Loucy (cell line): ENCODE measurements around the gene CUBN.
A peak's percentile ranks its signal among the peaks of the same experiment; 100 is the strongest.

Experiments used
- H2AFZ ChIP-seq: fragments of 200-600 bp; sonication (generic); 2 replicates; pipeline ENCODE4 v1.6.0; 2016; ENCODE audit warnings: antibody characterized with exemption, mild to moderate bottlenecking, low read length, moderate library complexity
- H3F3A ChIP-seq: fragments of 200-600 bp; 2 replicates; pipeline ENCODE4 v1.6.0; 2016; ENCODE audit warnings: antibody characterized with exemption, low read depth, mild to moderate bottlenecking
- H3K27me3 ChIP-seq: fragments of 200-600 bp; sonication (generic); 2 replicates; pipeline ENCODE4 v1.6.1; 2014; ENCODE audit warnings: low read length, mild to moderate bottlenecking; ENCODE audit not compliant: insufficient read depth, poor library complexity, severe bottlenecking
- H3K36me3 ChIP-seq: fragments of 200-600 bp; sonication (generic); 2 replicates; pipeline ENCODE4 v1.6.1; 2016; ENCODE audit warnings: low read length; ENCODE audit not compliant: insufficient read depth
- H3K4me1 ChIP-seq: fragments of 200-600 bp; sonication (generic); 2 replicates; pipeline ENCODE4 v1.5.1; 2014; ENCODE audit warnings: low read length, mild to moderate bottlenecking; ENCODE audit not compliant: insufficient read depth, poor library complexity, severe bottlenecking
- H3K4me2 ChIP-seq: fragments of 200-600 bp; sonication (generic); 2 replicates; pipeline ENCODE4 v1.6.0; 2014; ENCODE audit warnings: antibody characterized with exemption, low read length, low read depth, mild to moderate bottlenecking; ENCODE audit not compliant: poor library complexity, severe bottlenecking
- H3K4me3 ChIP-seq: fragments of 200-600 bp; sonication (generic); 2 replicates; pipeline ENCODE4 v1.5.1; 2014; ENCODE audit warnings: low read length, mild to moderate bottlenecking, mixed read lengths; ENCODE audit not compliant: poor library complexity, severe bottlenecking
- H3K79me2 ChIP-seq: fragments of 200-600 bp; sonication (generic); 2 replicates; pipeline ENCODE4 v1.6.1; 2014; ENCODE audit warnings: low read length; ENCODE audit not compliant: insufficient read depth
- H3K9ac ChIP-seq: fragments of 200-600 bp; sonication (generic); 2 replicates; pipeline ENCODE4 v1.6.0; 2014; ENCODE audit warnings: mild to moderate bottlenecking, low read depth, low read length, moderate library complexity; ENCODE audit not compliant: poor library complexity, severe bottlenecking
- H3K9me2 ChIP-seq: fragments of 200-600 bp; sonication (generic); replicated peaks from 2 replicates; pipeline ENCODE4 v1.6.1; 2016; ENCODE audit warnings: low read depth, low read length, mixed read lengths
- H3K9me3 ChIP-seq: fragments of 200-600 bp; sonication (generic); 2 replicates; pipeline ENCODE4 v1.6.1; 2014; ENCODE audit warnings: mild to moderate bottlenecking, antibody characterized with exemption, low read length, low read depth; ENCODE audit not compliant: insufficient read depth
- H4K20me1 ChIP-seq: fragments of 200-600 bp; sonication (generic); 2 replicates; pipeline ENCODE4 v1.6.0; 2014; ENCODE audit warnings: antibody characterized with exemption, low read length, mild to moderate bottlenecking; ENCODE audit not compliant: insufficient read depth, poor library complexity, severe bottlenecking
- CTCF ChIP-seq: fragments of 200-600 bp; sonication (generic); conservative IDR thresholded peaks from 2 replicates; pipeline ENCODE4 v1.5.1; 2014; ENCODE audit warnings: mild to moderate bottlenecking, antibody characterized with exemption, low read length
- EZH2phosphoT487 ChIP-seq: fragments of 200-600 bp; IDR thresholded peaks from 2 replicates; pipeline ENCODE4 v1.6.1; 2018; ENCODE audit warnings: antibody characterized with exemption, mild to moderate bottlenecking, moderate library complexity, borderline replicate concordance

CUBN gene

GRCh38 chr10:17005621-17006566 is 123.7 kb downstream of the CUBN start:
- Histone ChIP-seq H3K27me3 (no peaks in the 10 kb centered on the region), H2AFZ (no peak overlapping the region), H3K36me3 (no peaks in the 10 kb centered on the region), H3K79me2 (no peaks in the 10 kb centered on the region), H3K4me1 (peaks cover 46% of the 10 kb centered on the region), H4K20me1 (no peaks in the 10 kb centered on the region), H3K9ac (no peak overlapping the region), H3F3A (peaks cover 6% of the 10 kb centered on the region; the same call in 1 of the 2 replicates), H3K9me2 (no peaks in the 10 kb centered on the region), H3K4me3 (no peak overlapping the region), H3K9me3 (no peaks in the 10 kb centered on the region), H3K4me2 (no peak overlapping the region)
- TF ChIP-seq CTCF (no peak), EZH2phosphoT487 (no peak)

GRCh38 chr10:17004801-17005380 is 124.7 kb downstream of the CUBN start:
- H2AFZ ChIP-seq: no peak overlapping the region
- H3K9ac ChIP-seq: no peak overlapping the region
- no peaks in the 10 kb centered on the region for H3K27me3 ChIP-seq
- no peak overlapping the region for H3K4me2 ChIP-seq
- H3K36me3 ChIP-seq: no peaks in the 10 kb centered on the region
- no peaks in the 10 kb centered on the region for H4K20me1 ChIP-seq
- H3K4me1 ChIP-seq: peaks cover 49% of the 10 kb centered on the region
- no peaks in the 10 kb centered on the region for H3K9me3 ChIP-seq
- H3K9me2 ChIP-seq: no peaks in the 10 kb centered on the region
- TF ChIP-seq EZH2phosphoT487 (no peak), CTCF (no peak)
- peaks cover 6% of the 10 kb centered on the region; the same call in 1 of the 2 replicates for H3F3A ChIP-seq
- H3K4me3 ChIP-seq: no peak overlapping the region
- no peaks in the 10 kb centered on the region for H3K79me2 ChIP-seq

GRCh38 chr10:17003651-17004286 is 125.8 kb downstream of the CUBN start:
- Histone ChIP-seq H2AFZ (no peak overlapping the region), H3K9me2 (no peaks in the 10 kb centered on the region), H3K9me3 (no peaks in the 10 kb centered on the region), H3K36me3 (no peaks in the 10 kb centered on the region), H4K20me1 (no peaks in the 10 kb centered on the region), H3F3A (peaks cover 6% of the 10 kb centered on the region; the same call in 1 of the 2 replicates), H3K4me3 (peak overlapping the region; percentile 10), H3K4me2 (peak overlapping the region; percentile 60), H3K9ac (no peak overlapping the region), H3K27me3 (no peaks in the 10 kb centered on the region), H3K4me1 (peaks cover 55% of the 10 kb centered on the region), H3K79me2 (no peaks in the 10 kb centered on the region)
- no peak for TF ChIP-seq EZH2phosphoT487
- TF ChIP-seq CTCF: no peak
